Neural crest cell (in vitro differentiated cells): Measurements from ENCODE around the gene QPCTL. TPM values are rescaled to one million over a fixed set of nuclear protein-coding genes. Genes with fewer than 3 reads are reported as not detected.
"Not testable (repeated sequence)": the region's sequence is repeated elsewhere in the genome, so short reads cannot be mapped to it uniquely, and the experiment has no call there.

Source experiments
- DNase-seq: peaks from one replicate; pipeline ENCODE4 v3.0.0; 2021; ENCODE audit warnings: low read depth, mixed read lengths, low spot score
- H3K27ac Mint-ChIP-seq: one replicate; pipeline ENCODE4 v1.8.0; 2021; ENCODE audit warnings: mild to moderate bottlenecking, mixed read lengths; ENCODE audit not compliant: unreplicated experiment
- H3K27me3 Mint-ChIP-seq: 2 replicates; pipeline ENCODE4 v1.8.0; 2021; ENCODE audit warnings: low read depth, mild to moderate bottlenecking, mixed read lengths
- H3K36me3 Mint-ChIP-seq: 2 replicates; pipeline ENCODE4 v1.8.0; 2021; ENCODE audit warnings: low read depth, mild to moderate bottlenecking, mixed read lengths
- H3K4me1 Mint-ChIP-seq: 2 replicates; pipeline ENCODE4 v1.8.0; 2021; ENCODE audit warnings: mixed read lengths
- H3K4me3 Mint-ChIP-seq: one replicate; pipeline ENCODE4 v1.8.0; 2021; ENCODE audit warnings: mild to moderate bottlenecking, mixed read lengths
- H3K9me3 Mint-ChIP-seq: 2 replicates; pipeline ENCODE4 v1.8.0; 2021; ENCODE audit warnings: mixed read lengths
- CTCF ChIP-seq: fragments of 200-600 bp; sonication (generic); conservative IDR thresholded peaks from 2 replicates; pipeline ENCODE4 v1.5.0; 2021; ENCODE audit warnings: antibody characterized with exemption, mild to moderate bottlenecking
- microRNA-seq: library from miRNA; unstranded; fragments of <30 nt; microRNA quantifications from one replicate; pipeline ENCODE4, GENCODE V29; 2020
- total RNA-seq: library from RNA; stranded (reverse); gene quantifications from 2 replicates; pipeline ENCODE4 v1.2.1, GENCODE V29; 2021

QPCTL gene
- total RNA-seq, 1 donor from 2014 or later: 11.8 TPM

- no peaks in the 10 kb centered on the region for H3K27me3 Mint-ChIP-seq
- H3K9me3 Mint-ChIP-seq: no peaks in the 10 kb centered on the region
Observed at GRCh38 chr19:45745606-45746005, 53.1 kb downstream of the QPCTL start.

GRCh38 chr19:45746866-45747265, 54.4 kb downstream of the QPCTL start:
- Mint-ChIP-seq H3K4me1 (no peaks in the 10 kb centered on the region), H3K4me3 (no peak overlapping the region), H3K36me3 (no peaks in the 10 kb centered on the region), H3K27me3 (no peaks in the 10 kb centered on the region), H3K9me3 (no peaks in the 10 kb centered on the region), H3K27ac (no peak overlapping the region)
- no peak for TF ChIP-seq CTCF
- no peak for DNase-seq

More at GRCh38 chr19:45745606-45746005, 53.1 kb downstream of the QPCTL start:
- no peak overlapping the region for H3K4me3 Mint-ChIP-seq
- H3K36me3 Mint-ChIP-seq: no peaks in the 10 kb centered on the region
- no peak for DNase-seq
- H3K27ac Mint-ChIP-seq: peak overlapping the region; percentile 43
- TF ChIP-seq CTCF: no peak
- H3K4me1 Mint-ChIP-seq: no peaks in the 10 kb centered on the region

GRCh38 chr19:45747513-45747912, 55.0 kb downstream of the QPCTL start:
- H3K4me1 Mint-ChIP-seq: no peaks in the 10 kb centered on the region
- no peaks in the 10 kb centered on the region for H3K36me3 Mint-ChIP-seq
- no peaks in the 10 kb centered on the region for H3K9me3 Mint-ChIP-seq
- peak overlapping the region; percentile 48 for H3K27ac Mint-ChIP-seq
- no peak for DNase-seq
- TF ChIP-seq CTCF: no peak
- H3K4me3 Mint-ChIP-seq: no peak overlapping the region
- no peaks in the 10 kb centered on the region for H3K27me3 Mint-ChIP-seq

- not testable (repeated sequence) for DNase-seq, H3K36me3 Mint-ChIP-seq, H3K27me3 Mint-ChIP-seq, H3K27ac Mint-ChIP-seq, H3K4me1 Mint-ChIP-seq, H3K9me3 Mint-ChIP-seq, H3K4me3 Mint-ChIP-seq
Observed at GRCh38 chr19:45751483-45751882, 59.0 kb downstream of the QPCTL start.

GRCh38 chr19:45752639-45753038, 60.2 kb downstream of the QPCTL start:
- H3K9me3 Mint-ChIP-seq: no peaks in the 10 kb centered on the region

GRCh38 chr19:45753548-45753947, 61.1 kb downstream of the QPCTL start:
- H3K27me3 Mint-ChIP-seq: no peaks in the 10 kb centered on the region
- no peaks in the 10 kb centered on the region for H3K9me3 Mint-ChIP-seq
- TF ChIP-seq CTCF: no peak
- H3K36me3 Mint-ChIP-seq: no peaks in the 10 kb centered on the region
- no peak for DNase-seq
- no peak overlapping the region for H3K4me3 Mint-ChIP-seq
- H3K4me1 Mint-ChIP-seq: peaks cover 5% of the 10 kb centered on the region
- H3K27ac Mint-ChIP-seq: no peak overlapping the region

More at GRCh38 chr19:45752639-45753038, 60.2 kb downstream of the QPCTL start:
- no peaks in the 10 kb centered on the region for H3K27me3 Mint-ChIP-seq
- TF ChIP-seq CTCF: no peak
- H3K4me1 Mint-ChIP-seq: peaks cover 5% of the 10 kb centered on the region
- no peak overlapping the region for H3K27ac Mint-ChIP-seq
- no peaks in the 10 kb centered on the region for H3K36me3 Mint-ChIP-seq
- DNase-seq: no peak
- H3K4me3 Mint-ChIP-seq: no peak overlapping the region

Small RNA genes lying within 50 kb of the gene (microRNA-seq; reads per million reads assigned to microRNA genes)
- gene MIR642A (not detected), gene MIR642B (not detected)

Other genes with a start within 250 kb of the QPCTL start
- 0.26 and 0.45 TPM in 2 replicates for gene FOSB, start 224.7 kb upstream of the QPCTL start, total RNA-seq
- 16.2 and 19.8 TPM in 2 replicates for gene RTN2, start 195.6 kb upstream of the QPCTL start, total RNA-seq
- not detected in 2 replicates for gene PPM1N, start 194.2 kb upstream of the QPCTL start, total RNA-seq
- gene VASP, start 185.2 kb upstream of the QPCTL start, total RNA-seq: 46.1 and 49.9 TPM in 2 replicates
- 14.8 and 15.7 TPM in 2 replicates for gene OPA3, start 107.9 kb upstream of the QPCTL start, total RNA-seq
- not detected in 2 replicates for gene GPR4, start 90.5 kb upstream of the QPCTL start, total RNA-seq
- gene EML2, start 53.3 kb upstream of the QPCTL start, total RNA-seq: 15.0 and 20.2 TPM in 2 replicates
- 0.96 and 1.0 TPM in 2 replicates for gene GIPR, start 24.4 kb upstream of the QPCTL start, total RNA-seq
- 635 and 666 TPM in 2 replicates for gene SNRPD2, start 713 bp upstream of the QPCTL start, total RNA-seq
- 27.2 and 30.3 TPM in 2 replicates for gene FBXO46, start 38.2 kb downstream of the QPCTL start, total RNA-seq
- gene MEIOSIN, start 40.8 kb downstream of the QPCTL start, total RNA-seq: not detected in 2 replicates
- 36.8 and 38.6 TPM in 2 replicates for gene SIX5, start 76.6 kb downstream of the QPCTL start, total RNA-seq
- 114 and 118 TPM in 2 replicates for gene DMPK, start 89.8 kb downstream of the QPCTL start, total RNA-seq
- 107 and 110 TPM in 2 replicates for gene DMWD, start 100.2 kb downstream of the QPCTL start, total RNA-seq
- 0.32 and 0.44 TPM in 2 replicates for gene RSPH6A, start 122.6 kb downstream of the QPCTL start, total RNA-seq
- 105 and 115 TPM in 2 replicates for gene SYMPK, start 170.5 kb downstream of the QPCTL start, total RNA-seq
- gene FOXA3, start 171.7 kb downstream of the QPCTL start, total RNA-seq: not detected in 2 replicates
- gene IRF2BP1, start 193.5 kb downstream of the QPCTL start, total RNA-seq: 28.6 and 33.1 TPM in 2 replicates
- 9.1 and 9.6 TPM in 2 replicates for gene MYPOP, start 209.9 kb downstream of the QPCTL start, total RNA-seq
- not detected in 2 replicates for gene NANOS2, start 222.1 kb downstream of the QPCTL start, total RNA-seq